ENCODE results near the gene KRTAP6-2. TPM values are rescaled to one million over a fixed set of nuclear protein-coding genes. Genes with fewer than 3 reads are reported as not detected.

The KRTAP6-2 gene
- total and polyA plus RNA-seq, 2 of the 13 experiments (the other 11 are each of a cell fraction or from before 2014, with no cell fraction given), result not detected

GRCh38 chr21:30613836-30614235 is 15.1 kb upstream of the KRTAP6-2 start, which contains the start of gene KRTAP6-1:
Gene KRTAP6-1, minus strand, starts transcription at chr21:30613930. Its CDS starts 26 bp downstream, at chr21:30613904.
- no peaks in the 10 kb centered on the region for H3K79me2 ChIP-seq (ENCODE audit: insufficient read depth, low read length)
- H2AFZ ChIP-seq (ENCODE audit: low read length), result no peak within 1 kb of the TSS
- CTCF ChIA-PET (ENCODE audit: low intra/inter-chr PET ratio, low total read pairs), result no interaction called here
- no peaks in the 10 kb centered on the region for H3K27me3 ChIP-seq (ENCODE audit: control insufficient read depth in 1 of 2, insufficient read depth in 2 of 2, low read length in 2 of 2)
- H3K4me2 ChIP-seq (ENCODE audit: low read depth, low read length), result no peak within 1 kb of the TSS
- WGBS (ENCODE audit: low lambda C conversion rate), result 0% methylated on average over 1 of the region's 2 CpGs
- H3K27ac ChIP-seq (ENCODE audit: extremely low read length, insufficient read depth, low read length), result no peak within 1 kb of the TSS
- BruUV-seq (replicated peaks), result no TSS peak
- H3K36me3 ChIP-seq (replicated peaks in 1 of 2; ENCODE audit: control insufficient read depth in 1 of 2, insufficient read depth in 2 of 2, low read length in 2 of 2), result no peaks in the 10 kb centered on the region
- DNase-seq (ENCODE audit: low spot score) (no peak), ATAC-seq (no peak), FAIRE-seq (no peak)
- peaks cover 84% of the 10 kb centered on the region for H3K9me3 ChIP-seq (ENCODE audit: low read length)
- POLR2A ChIA-PET, result no interaction called here
- H3K4me1 ChIP-seq (ENCODE audit: insufficient read depth, low read length), result no peaks in the 10 kb centered on the region
- H3K9ac ChIP-seq (ENCODE audit: insufficient read depth, low read depth, low read length), result no peak within 1 kb of the TSS
- TF ChIP-seq ZNF788 (CRISPR knock-in tag; IDR thresholded peaks at IDR 0.05; ENCODE audit: borderline replicate concordance) (no peak), ZNF253 (CRISPR knock-in tag; IDR thresholded peaks at IDR 0.05; ENCODE audit: borderline replicate concordance) (no peak), ZNF382 (CRISPR knock-in tag; IDR thresholded peaks at IDR 0.05; ENCODE audit: borderline replicate concordance) (no peak), FOXA1 (IDR thresholded peaks at IDR 0.05) (no peak), FOXA1 (CRISPR knock-in tag; IDR thresholded peaks at IDR 0.05) (no peak), KDM3A (CRISPR knock-in tag; IDR thresholded peaks at IDR 0.05; ENCODE audit: low read depth) (no peak), HDAC6 (IDR thresholded peaks at IDR 0.05; ENCODE audit: low read depth, low read length) (no peak), SP2 (CRISPR knock-in tag; IDR thresholded peaks at IDR 0.05) (no peak), SMARCE1 (IDR thresholded peaks at IDR 0.05; ENCODE audit: borderline replicate concordance) (no peak), ZBTB8A (CRISPR knock-in tag; IDR thresholded peaks at IDR 0.05; ENCODE audit: borderline replicate concordance, low read depth) (no peak), HNRNPLL (IDR thresholded peaks at IDR 0.05; ENCODE audit: low read depth, low read length, poor library complexity, severe bottlenecking) (no peak), TP53 (CRISPR knock-in tag; conservative IDR thresholded peaks at IDR 0.05) (no peak), ZNF282 (IDR thresholded peaks at IDR 0.05; ENCODE audit: partially characterized antibody) (no peak), NFKB2 (CRISPR knock-in tag; IDR thresholded peaks at IDR 0.05; ENCODE audit: borderline replicate concordance) (no peak)
- TF ChIP-seq, protein P1, sequence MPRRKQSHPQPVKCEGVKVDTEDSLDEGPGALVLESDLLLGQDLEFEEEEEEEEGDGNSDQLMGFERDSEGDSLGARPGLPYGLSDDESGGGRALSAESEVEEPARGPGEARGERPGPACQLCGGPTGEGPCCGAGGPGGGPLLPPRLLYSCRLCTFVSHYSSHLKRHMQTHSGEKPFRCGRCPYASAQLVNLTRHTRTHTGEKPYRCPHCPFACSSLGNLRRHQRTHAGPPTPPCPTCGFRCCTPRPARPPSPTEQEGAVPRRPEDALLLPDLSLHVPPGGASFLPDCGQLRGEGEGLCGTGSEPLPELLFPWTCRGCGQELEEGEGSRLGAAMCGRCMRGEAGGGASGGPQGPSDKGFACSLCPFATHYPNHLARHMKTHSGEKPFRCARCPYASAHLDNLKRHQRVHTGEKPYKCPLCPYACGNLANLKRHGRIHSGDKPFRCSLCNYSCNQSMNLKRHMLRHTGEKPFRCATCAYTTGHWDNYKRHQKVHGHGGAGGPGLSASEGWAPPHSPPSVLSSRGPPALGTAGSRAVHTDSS (CRISPR knock-in tag; conservative IDR thresholded peaks at IDR 0.05), result no peak
- TF ChIP-seq, protein P2, sequence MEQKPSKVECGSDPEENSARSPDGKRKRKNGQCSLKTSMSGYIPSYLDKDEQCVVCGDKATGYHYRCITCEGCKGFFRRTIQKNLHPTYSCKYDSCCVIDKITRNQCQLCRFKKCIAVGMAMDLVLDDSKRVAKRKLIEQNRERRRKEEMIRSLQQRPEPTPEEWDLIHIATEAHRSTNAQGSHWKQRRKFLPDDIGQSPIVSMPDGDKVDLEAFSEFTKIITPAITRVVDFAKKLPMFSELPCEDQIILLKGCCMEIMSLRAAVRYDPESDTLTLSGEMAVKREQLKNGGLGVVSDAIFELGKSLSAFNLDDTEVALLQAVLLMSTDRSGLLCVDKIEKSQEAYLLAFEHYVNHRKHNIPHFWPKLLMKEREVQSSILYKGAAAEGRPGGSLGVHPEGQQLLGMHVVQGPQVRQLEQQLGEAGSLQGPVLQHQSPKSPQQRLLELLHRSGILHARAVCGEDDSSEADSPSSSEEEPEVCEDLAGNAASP (CRISPR knock-in tag; IDR thresholded peaks at IDR 0.05; ENCODE audit: borderline replicate concordance), result no peak
- TF ChIP-seq, protein P3, sequence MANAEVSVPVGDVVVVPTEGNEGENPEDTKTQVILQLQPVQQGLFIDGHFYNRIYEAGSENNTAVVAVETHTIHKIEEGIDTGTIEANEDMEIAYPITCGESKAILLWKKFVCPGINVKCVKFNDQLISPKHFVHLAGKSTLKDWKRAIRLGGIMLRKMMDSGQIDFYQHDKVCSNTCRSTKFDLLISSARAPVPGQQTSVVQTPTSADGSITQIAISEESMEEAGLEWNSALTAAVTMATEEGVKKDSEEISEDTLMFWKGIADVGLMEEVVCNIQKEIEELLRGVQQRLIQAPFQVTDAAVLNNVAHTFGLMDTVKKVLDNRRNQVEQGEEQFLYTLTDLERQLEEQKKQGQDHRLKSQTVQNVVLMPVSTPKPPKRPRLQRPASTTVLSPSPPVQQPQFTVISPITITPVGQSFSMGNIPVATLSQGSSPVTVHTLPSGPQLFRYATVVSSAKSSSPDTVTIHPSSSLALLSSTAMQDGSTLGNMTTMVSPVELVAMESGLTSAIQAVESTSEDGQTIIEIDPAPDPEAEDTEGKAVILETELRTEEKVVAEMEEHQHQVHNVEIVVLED (CRISPR knock-in tag; IDR thresholded peaks at IDR 0.05; ENCODE audit: borderline replicate concordance), result no peak
- no peak within 1 kb of the TSS for H3K4me3 ChIP-seq (replicated peaks in 1 of 3; ENCODE audit: insufficient read depth in 1 of 3, low read depth in 2 of 3, low read length in 3 of 3)
- H4K20me1 ChIP-seq (ENCODE audit: insufficient read depth, low read length), result no peaks in the 10 kb centered on the region
- intact Hi-C loops (cut with micrococcal nuclease; ENCODE audit: unreplicated experiment), result no loop called here
- in situ Hi-C loops (cut with HindIII; ENCODE audit: extremely low pct_ligation_motif_present, low pct_unique_long_range_greater_than_20kb), result no loop called here

Data from HepG2 (cell line).